ENCODE data around the gene ATP11A. TPM values are rescaled to one million over a fixed set of nuclear protein-coding genes. Genes with fewer than 3 reads are reported as not detected.

Gene ATP11A
- total and polyA plus RNA-seq, 2 experiments from 2014 or later = 4.9 to 5.0 TPM

- Histone ChIP-seq H3K27me3 (replicated peaks; ENCODE audit: insufficient read depth) (no peaks in the 10 kb centered on the region), H3K9ac (no peak overlapping the region), H3K27ac (no peak overlapping the region), H3K9me3 (ENCODE audit: low read depth) (no peaks in the 10 kb centered on the region), H2AFZ (no peak overlapping the region), H4K20me1 (ENCODE audit: insufficient read depth) (no peaks in the 10 kb centered on the region; the same call in 1 of the 2 replicates), H3K4me2 (ENCODE audit: unreplicated experiment) (no peak overlapping the region), H3K4me3 (no peak overlapping the region), H3K79me2 (ENCODE audit: insufficient read depth) (no peaks in the 10 kb centered on the region), H3F3A (ENCODE audit: insufficient read depth) (no peaks in the 10 kb centered on the region), H3K36me3 (ENCODE audit: low read depth) (no peaks in the 10 kb centered on the region; the same call in 1 of the 2 replicates), H3K4me1 (ENCODE audit: insufficient read depth) (peaks cover 9% of the 10 kb centered on the region), H3K9me2 (ENCODE audit: insufficient read depth) (no peaks in the 10 kb centered on the region)
- no peak for DNase-seq
- no peak for TF ChIP-seq EZH2 (IDR thresholded peaks at IDR 0.05; ENCODE audit: insufficient read depth, poor library complexity, severe bottlenecking)
- no peak for TF ChIP-seq EZH2phosphoT487 (IDR thresholded peaks at IDR 0.05; ENCODE audit: insufficient read depth, low read depth)
- WGBS, 2 experiments (ENCODE audit: low coverage in 1 of 2, low lambda C conversion rate in 2 of 2, missing lambda C conversion rate in 2 of 2) = 77 to 78% methylated on average over 11 of the region's 11 CpGs
- in situ Hi-C loops (cut with MboI) = no loop called here
Measured at GRCh38 chr13:112822851-112823250, 133.0 kb downstream of the ATP11A start.

GRCh38 chr13:112824429-112824828 is 134.6 kb downstream of the ATP11A start:
- Histone ChIP-seq H3F3A (ENCODE audit: insufficient read depth) (no peaks in the 10 kb centered on the region), H3K9me3 (ENCODE audit: low read depth) (no peaks in the 10 kb centered on the region), H2AFZ (no peak overlapping the region), H3K4me2 (ENCODE audit: unreplicated experiment) (no peak overlapping the region), H3K79me2 (ENCODE audit: insufficient read depth) (no peaks in the 10 kb centered on the region), H3K36me3 (ENCODE audit: low read depth) (no peaks in the 10 kb centered on the region), H3K4me3 (no peak overlapping the region), H3K27ac (no peak overlapping the region), H3K9me2 (ENCODE audit: insufficient read depth) (no peaks in the 10 kb centered on the region), H3K9ac (no peak overlapping the region), H4K20me1 (ENCODE audit: insufficient read depth) (no peaks in the 10 kb centered on the region; the same call in 1 of the 2 replicates), H3K4me1 (ENCODE audit: insufficient read depth) (peaks cover 9% of the 10 kb centered on the region), H3K27me3 (replicated peaks; ENCODE audit: insufficient read depth) (no peaks in the 10 kb centered on the region)
- 93 to 95% methylated on average over 10 of the region's 10 CpGs for WGBS, 2 experiments (ENCODE audit: low coverage in 1 of 2, low lambda C conversion rate in 2 of 2, missing lambda C conversion rate in 2 of 2)
- in situ Hi-C loops (cut with MboI) = no loop called here
- TF ChIP-seq EZH2 (IDR thresholded peaks at IDR 0.05; ENCODE audit: insufficient read depth, poor library complexity, severe bottlenecking) = no peak
- TF ChIP-seq EZH2phosphoT487 (IDR thresholded peaks at IDR 0.05; ENCODE audit: insufficient read depth, low read depth) = no peak
- DNase-seq = no peak

GRCh38 chr13:112825071-112825470 is 135.2 kb downstream of the ATP11A start:
- H3K4me1 ChIP-seq (ENCODE audit: insufficient read depth) = peaks cover 9% of the 10 kb centered on the region
- no peaks in the 10 kb centered on the region for H3K9me3 ChIP-seq (ENCODE audit: low read depth)
- no peaks in the 10 kb centered on the region for H3K36me3 ChIP-seq (ENCODE audit: low read depth)
- H3K9ac ChIP-seq = no peak overlapping the region
- no peak overlapping the region for H3K27ac ChIP-seq
- H3K4me2 ChIP-seq (ENCODE audit: unreplicated experiment) = no peak overlapping the region
- H4K20me1 ChIP-seq (ENCODE audit: insufficient read depth) = no peaks in the 10 kb centered on the region; the same call in 1 of the 2 replicates
- H3K79me2 ChIP-seq (ENCODE audit: insufficient read depth) = no peaks in the 10 kb centered on the region
- in situ Hi-C loops (cut with MboI) = no loop called here
- no peak overlapping the region for H2AFZ ChIP-seq
- no peak overlapping the region for H3K4me3 ChIP-seq
- no peaks in the 10 kb centered on the region for H3K9me2 ChIP-seq (ENCODE audit: insufficient read depth)
- no peaks in the 10 kb centered on the region for H3K27me3 ChIP-seq (replicated peaks; ENCODE audit: insufficient read depth)
- TF ChIP-seq EZH2 (IDR thresholded peaks at IDR 0.05; ENCODE audit: insufficient read depth, poor library complexity, severe bottlenecking) (no peak), EZH2phosphoT487 (IDR thresholded peaks at IDR 0.05; ENCODE audit: insufficient read depth, low read depth) (no peak)
- DNase-seq = no peak
- no peaks in the 10 kb centered on the region for H3F3A ChIP-seq (ENCODE audit: insufficient read depth)
- 92 to 94% methylated on average over 11 of the region's 11 CpGs for WGBS, 2 experiments (ENCODE audit: low coverage in 1 of 2, low lambda C conversion rate in 2 of 2, missing lambda C conversion rate in 2 of 2)

DNA sequence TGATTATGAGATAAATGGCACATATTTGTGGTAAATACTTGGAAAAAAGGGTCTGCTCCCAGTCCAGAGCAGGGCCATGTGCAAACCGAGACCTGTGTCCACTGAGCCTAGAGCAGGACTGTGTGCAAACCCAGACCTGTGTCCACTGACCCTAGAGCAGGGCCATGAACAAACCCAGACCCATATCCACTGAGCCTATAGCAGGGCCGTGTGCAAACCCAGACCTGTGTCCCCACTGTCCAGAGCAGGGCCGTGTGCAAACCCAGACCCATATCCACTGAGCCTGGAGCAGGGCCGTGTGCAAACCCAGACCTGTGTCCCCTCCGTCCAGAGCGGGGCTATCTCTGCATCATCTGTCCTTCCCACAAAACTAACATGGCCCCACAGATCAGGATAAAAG is 136.0 kb downstream of the ATP11A start:
- H3K4me3 ChIP-seq = no peak overlapping the region
- TF ChIP-seq EZH2 (IDR thresholded peaks at IDR 0.05; ENCODE audit: insufficient read depth, poor library complexity, severe bottlenecking) (no peak), EZH2phosphoT487 (IDR thresholded peaks at IDR 0.05; ENCODE audit: insufficient read depth, low read depth) (no peak)
- H3F3A ChIP-seq (ENCODE audit: insufficient read depth) = no peaks in the 10 kb centered on the region
- 92 to 99% methylated on average over 6 of the region's 6 CpGs for WGBS, 2 experiments (ENCODE audit: low coverage in 1 of 2, low lambda C conversion rate in 2 of 2, missing lambda C conversion rate in 2 of 2)
- H3K79me2 ChIP-seq (ENCODE audit: insufficient read depth) = no peaks in the 10 kb centered on the region
- in situ Hi-C loops (cut with MboI) = no loop called here
- H3K9me3 ChIP-seq (ENCODE audit: low read depth) = no peaks in the 10 kb centered on the region
- H4K20me1 ChIP-seq (ENCODE audit: insufficient read depth) = no peaks in the 10 kb centered on the region; the same call in 1 of the 2 replicates
- peaks cover 9% of the 10 kb centered on the region for H3K4me1 ChIP-seq (ENCODE audit: insufficient read depth)
- no peaks in the 10 kb centered on the region for H3K9me2 ChIP-seq (ENCODE audit: insufficient read depth)
- no peaks in the 10 kb centered on the region for H3K27me3 ChIP-seq (replicated peaks; ENCODE audit: insufficient read depth)
- no peak overlapping the region for H3K27ac ChIP-seq
- DNase-seq = no peak
- H3K4me2 ChIP-seq (ENCODE audit: unreplicated experiment) = no peak overlapping the region
- H3K36me3 ChIP-seq (ENCODE audit: low read depth) = no peaks in the 10 kb centered on the region
- H2AFZ ChIP-seq = no peak overlapping the region
- no peak overlapping the region for H3K9ac ChIP-seq

DNA sequence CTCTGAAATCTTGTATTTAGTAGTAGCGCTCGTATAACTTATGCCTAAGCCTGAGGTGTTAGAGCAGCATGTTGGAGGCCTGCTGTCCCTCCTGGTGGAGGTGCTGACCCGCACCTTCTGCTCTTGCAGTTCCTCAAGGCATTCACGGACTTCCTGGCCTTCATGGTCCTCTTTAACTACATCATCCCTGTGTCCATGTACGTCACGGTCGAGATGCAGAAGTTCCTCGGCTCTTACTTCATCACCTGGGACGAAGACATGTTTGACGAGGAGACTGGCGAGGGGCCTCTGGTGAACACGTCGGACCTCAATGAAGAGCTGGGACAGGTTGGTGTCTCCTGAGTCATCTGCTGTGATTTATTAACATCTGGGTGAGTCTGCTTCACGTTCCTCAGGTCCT is 136.7 kb downstream of the ATP11A start:
- peaks cover 5% of the 10 kb centered on the region for H3K4me1 ChIP-seq (ENCODE audit: insufficient read depth)
- H2AFZ ChIP-seq = no peak overlapping the region
- H4K20me1 ChIP-seq (ENCODE audit: insufficient read depth) = no peaks in the 10 kb centered on the region; the same call in 1 of the 2 replicates
- no peaks in the 10 kb centered on the region for H3K79me2 ChIP-seq (ENCODE audit: insufficient read depth)
- WGBS, 2 experiments (ENCODE audit: low coverage in 1 of 2, low lambda C conversion rate in 2 of 2, missing lambda C conversion rate in 2 of 2) = 86 to 89% methylated on average over 13 to 14 of the region's 14 CpGs
- H3K9ac ChIP-seq = no peak overlapping the region
- H3K27me3 ChIP-seq (replicated peaks; ENCODE audit: insufficient read depth) = no peaks in the 10 kb centered on the region
- no peaks in the 10 kb centered on the region for H3F3A ChIP-seq (ENCODE audit: insufficient read depth)
- no peaks in the 10 kb centered on the region for H3K36me3 ChIP-seq (ENCODE audit: low read depth)
- in situ Hi-C loops (cut with MboI) = no loop called here
- DNase-seq = no peak
- H3K9me3 ChIP-seq (ENCODE audit: low read depth) = no peaks in the 10 kb centered on the region
- TF ChIP-seq EZH2 (IDR thresholded peaks at IDR 0.05; ENCODE audit: insufficient read depth, poor library complexity, severe bottlenecking) (no peak), EZH2phosphoT487 (IDR thresholded peaks at IDR 0.05; ENCODE audit: insufficient read depth, low read depth) (no peak)
- H3K9me2 ChIP-seq (ENCODE audit: insufficient read depth) = no peaks in the 10 kb centered on the region
- H3K4me3 ChIP-seq = no peak overlapping the region
- no peak overlapping the region for H3K27ac ChIP-seq
- H3K4me2 ChIP-seq (ENCODE audit: unreplicated experiment) = no peak overlapping the region
